NOMO-1 treated with dmso at 0.1 percent for 144 hours (cell line): ENCODE results near the gene RPS6KA5.
"Not testable (repeated sequence)": the region's sequence is repeated elsewhere in the genome, so short reads cannot be mapped to it uniquely, and the experiment has no call there.

Source experiments
- DNase-seq: peaks from one replicate; lab custom pipeline; 2025; ENCODE audit not compliant: unreplicated experiment; lab: John Stamatoyannopoulos, UW

Gene RPS6KA5

DNA sequence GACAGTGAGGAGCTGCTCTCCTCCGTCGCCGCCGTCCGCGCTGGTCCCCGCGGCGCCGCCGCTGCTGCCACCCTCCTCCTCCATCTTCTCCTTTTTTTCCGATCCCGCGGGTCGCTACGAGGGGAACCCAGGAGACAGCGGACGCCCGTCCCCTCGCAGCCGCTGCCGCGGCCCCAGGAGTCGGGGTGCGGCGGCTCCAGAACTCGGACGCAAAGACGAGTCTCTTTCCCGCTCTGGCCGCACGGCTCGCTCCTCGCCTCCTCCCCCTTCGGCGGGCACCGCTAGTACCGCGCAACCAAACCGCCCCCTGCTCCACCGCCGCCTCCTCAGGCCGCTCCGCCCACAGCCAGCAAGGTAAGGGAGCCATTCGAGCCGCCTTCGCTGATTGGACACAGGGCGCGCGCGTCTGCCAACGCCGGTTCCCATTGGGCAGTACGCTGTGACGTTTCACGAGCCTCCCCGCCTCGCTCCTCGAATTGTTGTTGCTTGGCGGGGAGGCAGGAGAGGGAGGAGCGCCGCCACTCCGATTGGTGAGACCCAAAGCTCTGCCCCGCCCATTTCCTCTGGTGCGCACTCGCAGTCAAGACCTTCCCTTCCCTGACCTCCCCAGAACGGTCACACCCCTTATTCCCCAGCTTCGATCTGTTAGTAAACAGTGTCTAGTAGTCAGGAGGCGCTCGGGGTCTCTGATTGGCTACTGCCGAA, at the start of gene RPS6KA5:
TSS of gene RPS6KA5 (minus strand) at position 291 of the 705 bp plus-strand sequence. CDS start at position 84, 207 bp downstream.
- DNase-seq = peak; percentile 100

DNA sequence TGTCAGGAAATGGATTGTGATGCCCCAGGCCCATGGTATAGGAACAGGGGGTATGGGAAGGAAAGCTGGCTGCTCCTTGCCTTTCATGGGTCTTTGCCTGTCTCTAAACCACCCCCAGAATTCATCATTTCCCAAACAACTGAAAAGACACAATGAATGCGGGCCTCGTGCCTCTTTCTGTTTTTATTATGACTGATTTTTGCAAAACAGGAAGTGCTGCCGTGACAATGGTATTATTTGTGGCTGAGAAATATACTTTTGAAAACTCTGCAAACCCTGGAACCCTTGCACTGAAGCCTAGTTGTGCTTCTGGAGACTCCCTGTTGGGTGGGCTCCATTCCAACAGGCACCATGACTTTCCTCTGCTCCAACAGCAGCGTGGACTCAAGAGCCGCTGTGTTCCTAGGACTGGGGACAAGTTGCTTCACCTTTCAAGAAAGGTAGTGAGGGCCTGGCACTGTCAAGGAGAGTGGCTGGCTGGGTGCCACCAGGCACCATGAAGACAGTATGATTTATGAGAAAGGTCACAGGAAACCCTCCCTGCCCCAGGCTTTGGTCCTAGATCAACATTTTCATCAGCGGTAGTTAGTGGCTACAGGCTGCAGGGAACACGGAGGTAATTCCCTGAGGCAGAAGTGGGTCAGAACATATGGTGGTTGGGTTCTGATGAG, 48.6 kb upstream of the RPS6KA5 start:
- DNase-seq = no peak

DNA sequence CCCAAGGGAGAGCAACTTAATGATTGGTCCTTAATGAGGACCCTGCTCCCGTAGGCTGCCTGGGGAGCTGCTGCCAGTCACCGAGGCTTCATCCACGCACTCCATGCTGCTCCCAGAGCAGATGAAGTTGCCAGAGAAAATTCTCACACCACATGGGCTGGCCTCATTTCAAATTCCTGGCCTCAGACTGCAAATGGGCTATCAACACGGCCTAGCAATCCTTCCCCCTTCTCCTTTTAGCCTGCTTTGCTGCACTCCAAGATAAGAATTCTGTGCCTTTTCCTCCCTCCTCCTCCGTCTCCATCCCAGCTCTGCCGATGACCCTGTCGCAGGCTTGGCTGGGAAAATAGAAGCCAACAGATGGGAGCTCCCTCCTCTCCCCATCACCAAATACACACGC, 42.7 kb upstream of the RPS6KA5 start:
- no peak for DNase-seq

DNA sequence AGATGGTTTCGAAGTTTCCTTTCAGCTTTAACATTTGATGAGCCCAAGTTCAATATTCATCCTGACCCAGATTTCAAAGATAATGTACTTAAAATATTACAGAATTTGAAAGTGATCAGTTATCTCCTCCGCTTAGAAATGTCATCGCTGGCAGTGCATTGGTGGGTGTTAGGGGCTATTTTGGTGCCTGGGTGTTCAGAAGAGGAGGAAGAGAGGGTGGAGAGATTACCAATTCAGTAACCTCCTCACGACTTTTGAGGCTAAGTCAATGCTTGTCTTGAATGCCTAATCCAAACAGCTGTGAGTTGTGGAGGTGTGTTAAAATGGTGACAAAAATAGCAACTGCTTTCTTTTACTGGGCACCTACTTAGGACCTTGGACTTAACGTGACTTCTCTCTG, 39.7 kb upstream of the RPS6KA5 start:
- no peak for DNase-seq

DNA sequence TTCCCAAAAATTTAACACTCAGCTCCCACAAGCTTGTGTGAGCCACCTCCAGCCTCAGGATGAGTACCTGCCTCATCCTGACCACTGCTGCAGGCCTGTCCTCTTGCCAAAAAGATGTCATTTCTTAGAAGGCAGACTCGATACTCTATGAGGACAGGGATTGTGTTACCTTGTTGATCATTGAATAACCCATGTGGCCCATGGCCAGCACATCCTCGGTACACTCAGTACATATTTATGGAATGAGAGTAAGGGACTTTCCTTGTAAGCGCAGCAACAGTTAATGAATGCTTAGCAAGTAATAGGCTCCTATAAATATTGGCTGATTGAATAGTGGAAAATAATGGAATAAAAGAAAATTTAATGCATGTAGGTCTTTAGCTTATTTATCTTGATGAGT, 38.1 kb upstream of the RPS6KA5 start:
- DNase-seq = no peak

DNA sequence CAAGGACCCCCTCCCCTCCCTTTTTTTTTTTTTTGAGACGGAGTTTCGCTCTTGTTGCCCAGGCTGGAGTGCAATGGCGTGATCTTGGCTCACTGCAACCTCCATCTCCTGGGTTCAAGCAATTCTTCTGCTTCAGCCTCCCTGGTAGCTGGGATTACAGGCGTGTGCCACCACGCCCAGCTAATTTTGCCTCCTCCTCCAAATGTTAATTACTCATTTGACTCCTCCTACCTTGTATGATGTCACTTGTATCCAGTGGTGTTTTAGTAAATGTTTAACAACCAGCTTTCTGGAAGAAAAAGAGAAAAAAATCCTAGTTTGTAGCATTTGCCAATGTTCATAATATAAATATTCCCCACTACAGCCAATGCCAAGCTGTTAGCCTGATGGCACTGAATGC, 37.2 kb upstream of the RPS6KA5 start:
- DNase-seq = not testable (repeated sequence)

DNA sequence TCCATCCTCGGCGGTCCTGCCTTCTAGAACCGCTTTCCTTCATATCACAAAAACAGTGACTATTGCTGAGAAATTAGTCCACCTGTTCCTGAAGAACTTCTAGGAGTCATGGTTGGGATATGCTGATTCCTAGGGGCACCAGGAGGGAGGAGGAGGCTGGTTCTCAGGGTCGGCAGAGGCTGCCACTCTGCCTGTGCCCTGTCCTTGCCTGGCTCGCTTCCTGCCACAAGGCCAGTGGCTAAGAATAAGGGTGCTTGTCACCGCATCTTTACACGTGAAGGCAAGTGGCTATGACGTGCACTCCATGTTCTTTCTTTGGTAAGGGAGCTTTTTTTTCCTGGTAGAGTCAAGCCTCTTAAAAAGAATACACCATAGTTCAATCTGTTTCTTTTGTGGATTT, 34.7 kb upstream of the RPS6KA5 start:
- no peak for DNase-seq

DNA sequence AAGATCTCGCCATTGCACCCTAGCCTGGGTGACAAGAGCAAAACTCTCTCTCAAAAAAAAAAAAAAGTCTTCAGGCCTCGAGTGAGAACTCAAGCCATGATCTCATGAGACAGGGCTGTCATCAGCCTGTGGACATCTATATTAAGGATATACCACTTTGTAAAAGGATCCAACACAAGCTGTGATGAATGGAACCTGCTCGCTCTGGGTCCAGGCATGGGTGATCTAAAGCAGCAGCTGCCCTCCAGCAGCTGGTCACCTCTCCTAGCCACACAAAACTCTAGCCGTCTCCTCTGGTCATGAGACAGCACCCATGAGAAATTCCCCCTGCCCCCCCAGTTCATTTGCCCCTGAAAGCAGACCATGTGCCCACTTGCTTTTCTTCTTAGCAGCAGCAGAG, 34.3 kb upstream of the RPS6KA5 start:
- DNase-seq = no peak

DNA sequence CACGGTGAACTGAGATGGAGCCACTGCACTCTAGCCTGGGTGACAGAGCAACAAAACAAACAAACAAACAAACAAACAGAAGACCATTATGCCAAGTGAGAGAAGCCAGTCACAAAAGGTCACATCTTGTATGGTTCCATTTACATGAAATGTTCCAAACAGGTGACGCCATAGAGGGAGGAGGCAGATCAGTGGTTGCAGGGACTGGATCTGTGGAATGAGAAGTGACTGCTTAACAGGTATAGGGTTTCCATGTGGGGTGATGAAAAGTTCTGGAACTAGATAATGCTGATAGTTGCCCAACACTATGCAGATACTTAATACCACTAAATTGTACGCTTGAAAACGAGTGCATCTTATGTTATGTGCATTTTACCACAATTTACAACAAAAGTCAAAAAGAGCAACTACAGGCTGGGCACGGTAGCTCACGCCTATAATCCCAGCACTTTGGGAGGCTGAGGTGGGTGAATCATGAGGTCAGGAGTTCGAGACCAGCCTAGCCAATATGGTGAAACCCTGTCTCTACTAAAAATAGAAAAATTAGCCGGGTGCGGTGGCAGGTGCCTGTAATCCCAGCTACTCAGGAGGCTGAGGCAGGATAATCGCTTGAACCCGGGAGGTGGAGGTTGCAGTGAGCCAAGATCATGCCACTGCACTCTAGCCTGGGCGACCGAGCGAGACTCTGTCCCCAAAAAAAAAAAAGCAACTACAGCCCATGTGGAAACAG, 33.5 kb upstream of the RPS6KA5 start:
- not testable (repeated sequence) for DNase-seq

DNA sequence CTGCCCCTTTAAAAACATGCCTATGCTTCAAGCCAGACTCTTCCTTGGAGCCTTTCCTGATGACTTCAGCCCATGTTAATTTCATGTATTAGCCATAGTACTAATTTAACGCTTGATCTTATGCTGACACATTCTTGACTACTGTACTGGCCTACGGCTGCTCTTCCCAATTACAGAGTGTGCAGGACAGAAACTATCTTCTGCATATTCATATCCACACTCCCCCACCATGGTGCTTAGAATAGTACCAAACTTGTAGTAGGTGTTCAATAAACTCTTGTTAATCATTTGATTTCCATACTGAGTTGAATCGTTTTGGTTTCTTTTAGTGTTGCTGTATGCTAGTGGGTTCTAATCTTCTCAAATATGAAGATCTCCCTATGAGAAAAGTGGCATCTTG, 31.6 kb upstream of the RPS6KA5 start:
- no peak for DNase-seq

DNA sequence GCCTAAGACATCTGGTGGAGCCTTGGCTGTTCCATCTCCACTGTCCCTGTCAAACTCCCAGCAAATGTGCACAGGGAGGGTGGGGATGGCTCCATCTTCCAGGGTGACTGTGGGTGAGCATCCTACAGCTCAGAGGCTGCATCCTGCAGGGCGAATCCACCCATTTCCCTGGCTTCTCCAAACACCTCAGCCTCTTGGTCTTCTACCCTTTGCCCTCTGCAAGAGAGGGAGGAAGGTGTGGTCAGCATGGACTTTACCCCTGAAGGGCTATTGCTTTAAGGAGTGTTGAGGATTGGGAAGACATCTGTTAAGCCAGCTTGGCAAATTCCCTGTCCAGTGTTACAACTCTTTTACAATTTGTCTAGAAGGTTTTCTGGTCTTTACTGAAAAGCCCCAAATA, 30.3 kb upstream of the RPS6KA5 start:
- DNase-seq = no peak

DNA sequence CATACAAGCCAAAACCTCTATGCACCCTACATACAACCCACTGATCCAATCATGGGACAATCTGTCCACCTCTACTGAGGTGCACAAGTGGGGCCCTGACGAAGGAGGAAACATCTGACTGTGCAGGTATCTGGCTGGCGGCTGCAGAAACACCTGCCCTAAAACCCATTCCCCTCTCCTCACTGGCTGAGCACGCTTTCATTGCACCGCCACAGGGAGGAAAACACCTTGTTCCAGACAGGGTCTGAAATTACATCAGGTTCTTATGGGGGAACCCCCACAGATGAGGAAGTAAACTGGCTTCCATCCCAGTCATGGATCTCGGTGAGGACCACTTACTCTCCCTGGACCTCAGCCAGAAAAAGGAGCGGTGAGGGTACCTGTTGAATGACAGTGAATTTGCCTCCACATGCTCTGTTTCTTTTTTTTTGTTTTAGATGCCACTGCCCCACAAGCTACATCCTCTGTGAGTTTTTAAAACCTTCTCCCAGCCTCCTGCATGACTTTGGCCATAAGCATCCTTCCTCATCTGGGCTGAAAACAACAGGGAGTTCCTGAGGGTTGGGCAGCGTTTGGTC, 29.6 kb upstream of the RPS6KA5 start:
- DNase-seq = no peak

DNA sequence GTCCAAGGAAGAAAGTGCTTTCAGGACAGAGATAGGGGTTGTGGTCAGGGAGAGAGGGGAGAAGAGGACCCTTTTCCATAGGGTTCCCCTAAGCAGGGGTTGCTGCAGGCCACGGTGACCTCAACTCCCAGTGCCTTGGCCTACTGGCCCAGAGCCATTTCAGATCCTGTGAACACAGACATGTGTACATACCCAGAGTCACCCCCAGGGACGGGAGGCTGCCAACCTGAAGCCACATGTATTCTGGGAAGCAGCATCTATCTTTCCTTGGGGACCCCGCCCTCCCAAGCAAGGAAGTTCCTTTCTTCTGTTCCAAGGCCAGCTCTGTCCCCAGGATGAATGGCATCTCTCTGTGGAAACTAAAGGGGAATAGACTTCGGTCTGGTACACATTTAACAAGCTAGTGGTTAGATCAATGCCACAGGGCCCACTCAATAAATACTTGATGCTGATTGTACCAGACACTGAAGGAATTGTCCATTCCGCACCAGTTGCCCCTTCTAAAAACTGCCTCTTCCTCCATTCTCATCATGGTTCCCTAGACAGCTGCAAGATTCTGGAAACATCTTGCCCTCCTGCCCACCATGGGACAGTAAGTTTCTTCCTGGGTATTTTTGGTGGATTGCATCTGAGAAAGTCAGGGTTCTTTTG, 28.3 kb upstream of the RPS6KA5 start:
- no peak for DNase-seq

DNA sequence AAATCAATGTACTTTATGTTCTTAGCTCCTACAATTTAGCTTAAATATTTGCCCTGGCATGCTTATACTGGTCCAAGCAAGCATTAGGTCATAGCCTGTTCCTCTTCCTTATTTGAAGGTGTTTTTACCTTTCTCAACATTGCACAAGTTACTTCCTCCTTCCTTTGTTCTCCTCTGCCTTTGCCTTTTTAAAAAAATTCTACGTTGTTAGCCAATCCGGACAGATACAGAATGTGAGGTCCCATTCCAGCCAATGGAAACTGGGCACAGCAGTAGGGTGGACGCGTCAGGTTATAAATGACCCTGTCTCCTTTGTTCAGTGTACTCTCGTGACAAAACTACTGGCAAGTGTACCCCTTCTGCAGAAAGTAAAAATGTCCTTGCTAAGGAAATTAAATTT, 27.0 kb upstream of the RPS6KA5 start:
- not testable (repeated sequence) for DNase-seq

DNA sequence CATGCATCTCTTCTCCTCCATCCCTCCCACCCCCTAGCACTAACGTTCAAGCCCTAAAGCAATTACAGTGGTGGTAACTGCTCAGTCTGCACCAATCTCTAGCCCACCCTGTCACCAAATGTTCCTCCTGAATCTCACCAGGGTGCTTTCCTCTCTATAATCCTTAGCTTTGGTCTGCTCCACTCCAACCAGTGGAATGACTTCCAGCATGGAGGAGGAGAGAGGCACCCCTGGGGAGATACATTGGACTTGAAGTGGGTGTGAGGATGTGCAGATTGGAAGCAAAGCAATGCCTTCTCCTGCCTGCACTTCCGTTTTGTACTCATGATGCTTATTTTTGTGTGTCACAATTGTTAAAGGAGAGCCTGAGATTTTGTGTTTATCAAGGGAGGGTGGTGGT, 24.1 kb upstream of the RPS6KA5 start:
- no peak for DNase-seq

DNA sequence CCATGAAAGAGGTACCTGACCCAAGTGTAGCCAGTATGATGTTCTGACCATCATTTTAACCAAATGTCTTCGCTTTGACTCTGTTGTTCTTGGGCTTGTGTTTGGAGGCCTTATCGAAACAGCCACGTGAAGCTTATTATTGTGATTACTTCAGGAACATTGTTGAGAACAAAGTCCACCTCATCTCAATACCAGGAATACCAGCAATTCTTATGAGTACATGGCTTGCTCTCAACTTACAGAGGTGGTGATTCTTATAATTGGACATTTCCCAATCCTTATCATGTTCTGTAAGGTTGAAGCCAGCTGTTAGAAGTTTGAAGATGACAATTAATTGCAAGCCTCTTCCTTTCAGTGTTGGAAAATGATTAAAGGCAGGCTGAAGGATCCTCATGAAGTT, 21.8 kb upstream of the RPS6KA5 start:
- no peak for DNase-seq

DNA sequence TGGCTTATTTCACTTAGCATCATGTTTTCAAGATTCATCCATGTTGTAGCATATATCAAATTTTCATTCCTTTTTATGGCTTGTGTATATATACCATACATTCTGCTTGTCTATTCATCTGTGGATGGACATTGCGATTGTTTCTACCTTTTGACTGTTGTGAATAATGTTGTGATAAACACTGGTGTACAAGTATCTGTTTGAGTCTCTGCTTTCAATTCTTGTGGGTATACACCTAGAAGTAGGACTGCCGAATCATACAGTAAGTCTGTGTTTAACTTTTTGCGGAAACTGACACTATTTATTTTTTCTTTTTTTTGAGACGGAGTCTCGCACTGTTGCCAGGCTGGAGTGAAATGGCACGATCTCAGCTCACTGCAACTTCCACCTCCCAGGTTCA, 19.6 kb upstream of the RPS6KA5 start:
- DNase-seq = no peak

DNA sequence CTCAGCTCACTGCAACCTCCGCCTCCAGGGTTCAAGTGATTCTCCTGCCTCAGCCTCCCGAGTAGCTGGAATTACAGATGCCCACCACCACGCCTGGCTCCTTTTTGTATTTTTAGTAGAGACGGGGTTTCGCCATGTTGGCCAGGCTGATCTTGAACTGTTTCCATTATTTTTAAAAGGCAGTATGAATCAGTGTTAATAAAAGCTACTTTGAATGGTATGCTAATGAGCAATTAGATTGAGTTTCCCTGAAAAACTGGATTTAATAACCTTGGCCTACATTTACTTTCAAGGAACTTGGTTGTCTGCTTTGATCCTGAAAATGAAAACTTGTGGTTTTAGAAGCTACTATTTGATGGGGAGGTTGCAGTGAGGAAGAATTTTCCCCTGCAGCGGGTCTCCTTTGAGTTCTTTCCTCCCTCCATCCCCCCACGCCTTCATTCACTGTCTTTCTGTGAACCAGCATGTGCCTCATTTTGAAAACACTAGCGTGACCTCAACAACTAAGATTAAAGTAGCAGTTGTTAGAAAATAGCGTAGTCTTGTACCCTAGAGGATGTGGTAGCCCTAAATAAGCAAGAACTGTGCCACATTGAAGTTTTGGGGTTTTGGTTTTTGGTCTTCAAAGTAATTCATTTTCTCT, 17.8 kb upstream of the RPS6KA5 start:
- DNase-seq = no peak

DNA sequence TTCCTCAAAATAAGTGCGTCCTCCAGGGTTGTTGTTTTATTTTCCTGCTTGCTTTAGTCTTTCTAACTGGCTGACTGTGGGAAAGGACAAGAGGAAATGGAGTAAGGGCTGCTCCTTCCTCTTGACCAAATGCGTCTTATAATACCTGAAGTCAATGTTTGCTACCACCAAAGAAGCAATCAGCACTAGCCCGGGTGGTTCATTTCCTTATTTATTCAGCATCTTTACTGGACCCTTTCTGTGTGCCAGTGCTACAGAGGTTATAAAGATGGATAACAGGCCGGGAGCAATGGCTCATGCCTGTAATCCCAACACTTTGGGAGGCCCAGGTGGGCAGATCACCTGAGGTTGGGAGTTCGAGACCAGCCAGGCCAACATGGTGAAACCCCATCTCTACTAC, 15.1 kb upstream of the RPS6KA5 start:
- no peak for DNase-seq

DNA sequence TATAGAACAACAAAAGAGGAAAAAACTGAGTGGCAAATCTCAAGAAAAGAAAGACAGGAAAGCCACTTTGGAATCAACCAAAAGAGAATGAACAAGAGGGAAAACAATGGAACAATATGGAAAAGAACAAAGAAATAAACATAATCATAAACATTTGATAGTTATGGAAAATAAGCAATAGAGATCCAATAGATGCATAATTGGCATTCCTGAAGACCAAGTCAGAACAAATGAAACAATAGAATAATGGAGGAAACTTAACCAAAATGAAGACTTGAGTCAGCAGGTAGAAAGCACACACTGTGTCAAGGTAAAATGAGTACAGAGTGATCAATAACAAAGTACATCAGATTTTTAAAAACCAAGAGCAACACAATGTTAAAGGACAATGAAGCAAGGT, 10.1 kb upstream of the RPS6KA5 start:
- no peak for DNase-seq

DNA sequence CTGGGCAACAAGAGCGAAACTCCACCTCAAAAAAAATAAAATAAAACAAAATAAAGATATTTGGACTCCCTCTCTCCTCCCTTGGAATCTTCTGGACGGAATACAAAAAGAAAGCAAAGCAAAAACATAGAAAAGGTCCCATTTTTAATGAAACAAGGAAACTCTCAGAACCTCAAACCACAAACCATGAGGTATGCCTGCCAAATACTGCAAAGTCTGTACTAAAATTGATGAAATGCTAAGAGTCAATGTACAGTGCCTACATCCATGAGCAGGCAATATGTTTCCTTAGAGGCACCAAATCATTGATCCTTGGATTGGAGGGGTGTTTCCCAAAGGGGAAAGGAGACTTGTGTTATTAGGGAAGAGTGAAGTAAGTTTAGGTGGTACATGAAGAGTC, 8.2 kb upstream of the RPS6KA5 start:
- no peak for DNase-seq
